ENCODE data around the gene GRID1.

DNA sequence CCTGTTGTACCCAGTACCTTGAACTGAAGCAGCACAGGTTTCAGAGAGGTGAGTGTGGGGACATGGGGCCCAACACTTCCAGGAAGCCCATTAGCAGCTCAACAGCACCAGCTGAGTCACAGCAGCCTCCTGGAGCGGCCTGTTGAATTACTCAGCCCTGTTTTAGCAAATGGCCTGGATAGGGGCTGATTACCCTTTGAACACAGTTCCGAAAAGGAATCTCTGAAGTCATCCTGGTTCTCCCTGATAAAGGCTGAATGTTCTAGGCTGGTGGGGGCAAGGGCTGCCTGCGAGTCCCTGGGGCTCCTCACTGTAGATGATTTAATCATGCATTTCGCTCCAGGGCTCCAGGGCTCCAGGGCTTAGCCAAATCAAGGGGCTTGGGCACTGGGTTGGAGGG is 287.5 kb downstream of the GRID1 start:
- no peak for TF ChIP-seq GATA2 (IDR thresholded peaks at IDR 0.05; ENCODE audit: low read depth, low read length)
- no peak for TF ChIP-seq GATA3 (IDR thresholded peaks at IDR 0.05; ENCODE audit: low read depth, low read length)

All from SH-SY5Y (cell line).